Chondrocyte (in vitro differentiated cells): Measurements from ENCODE around the gene CSTF2. TPM values are rescaled to one million over a fixed set of nuclear protein-coding genes. Genes with fewer than 3 reads are reported as not detected.

Experiments used
- DNase-seq: peaks from one replicate; pipeline ENCODE4 v3.0.0; 2021; ENCODE audit warnings: mixed read lengths, low spot score
- H3K27ac Mint-ChIP-seq: one replicate; pipeline ENCODE4 v1.8.0; 2021; ENCODE audit warnings: mild to moderate bottlenecking, moderate library complexity, mixed read lengths; ENCODE audit not compliant: unreplicated experiment
- H3K27me3 Mint-ChIP-seq: 2 replicates; pipeline ENCODE4 v1.8.0; 2021; ENCODE audit warnings: low read depth, mixed read lengths
- H3K36me3 Mint-ChIP-seq: 2 replicates; pipeline ENCODE4 v1.8.0; 2021; ENCODE audit warnings: low read depth, mixed read lengths
- H3K4me1 Mint-ChIP-seq: 2 replicates; pipeline ENCODE4 v1.8.0; 2021; ENCODE audit warnings: low read depth, mild to moderate bottlenecking, mixed read lengths
- H3K4me3 Mint-ChIP-seq: one replicate; pipeline ENCODE4 v1.8.0; 2021; ENCODE audit warnings: mild to moderate bottlenecking, moderate library complexity, mixed read lengths; ENCODE audit not compliant: unreplicated experiment
- H3K9me3 Mint-ChIP-seq: 2 replicates; pipeline ENCODE4 v1.8.0; 2021; ENCODE audit warnings: low read depth, mixed read lengths
- total RNA-seq: library from RNA; stranded (reverse); gene quantifications from 3 replicates; pipeline ENCODE4 v1.2.1, GENCODE V29; 2021
- TF ChIP-seq, protein P1 (sequence below): fragments of 200-600 bp; sonication (generic); IDR thresholded peaks from 2 replicates; pipeline ENCODE4 v1.5.0; 2021; ENCODE audit warnings: antibody characterized with exemption, mild to moderate bottlenecking, moderate library complexity

CSTF2 gene
- total RNA-seq, 1 donor from 2014 or later = 13.5 TPM

DNA sequence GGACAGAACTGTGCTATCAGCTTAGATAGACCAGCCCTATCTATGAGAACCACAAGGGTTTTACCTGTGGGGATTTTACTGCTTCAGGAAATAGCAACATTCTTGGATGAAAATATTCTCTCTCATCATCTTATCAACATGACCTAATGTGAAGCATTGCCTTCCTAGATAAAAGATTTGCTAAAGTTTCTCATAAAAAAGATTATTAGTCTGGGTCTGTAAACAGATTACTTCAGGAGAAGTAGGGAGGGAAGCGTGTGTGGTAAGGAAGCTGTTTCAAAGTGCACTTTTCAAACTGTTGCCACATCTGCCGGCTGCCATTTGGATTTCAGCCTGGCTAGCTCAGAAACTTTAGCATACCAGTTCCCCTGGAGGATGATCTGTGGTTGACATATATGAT lies 54.1 kb downstream of the CSTF2 start, which contains the start of gene NOX1:
NOX1 (minus strand) TSS at position 35 of the 400 bp plus-strand sequence. CDS start 220 bp downstream, outside the sequence.
- H3K27ac Mint-ChIP-seq = no peak within 1 kb of the TSS
- H3K36me3 Mint-ChIP-seq = no peaks in the 10 kb centered on the region
- no peaks in the 10 kb centered on the region for H3K27me3 Mint-ChIP-seq
- TF ChIP-seq, protein P1, sequence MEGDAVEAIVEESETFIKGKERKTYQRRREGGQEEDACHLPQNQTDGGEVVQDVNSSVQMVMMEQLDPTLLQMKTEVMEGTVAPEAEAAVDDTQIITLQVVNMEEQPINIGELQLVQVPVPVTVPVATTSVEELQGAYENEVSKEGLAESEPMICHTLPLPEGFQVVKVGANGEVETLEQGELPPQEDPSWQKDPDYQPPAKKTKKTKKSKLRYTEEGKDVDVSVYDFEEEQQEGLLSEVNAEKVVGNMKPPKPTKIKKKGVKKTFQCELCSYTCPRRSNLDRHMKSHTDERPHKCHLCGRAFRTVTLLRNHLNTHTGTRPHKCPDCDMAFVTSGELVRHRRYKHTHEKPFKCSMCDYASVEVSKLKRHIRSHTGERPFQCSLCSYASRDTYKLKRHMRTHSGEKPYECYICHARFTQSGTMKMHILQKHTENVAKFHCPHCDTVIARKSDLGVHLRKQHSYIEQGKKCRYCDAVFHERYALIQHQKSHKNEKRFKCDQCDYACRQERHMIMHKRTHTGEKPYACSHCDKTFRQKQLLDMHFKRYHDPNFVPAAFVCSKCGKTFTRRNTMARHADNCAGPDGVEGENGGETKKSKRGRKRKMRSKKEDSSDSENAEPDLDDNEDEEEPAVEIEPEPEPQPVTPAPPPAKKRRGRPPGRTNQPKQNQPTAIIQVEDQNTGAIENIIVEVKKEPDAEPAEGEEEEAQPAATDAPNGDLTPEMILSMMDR = no peak
- peaks cover 8% of the 10 kb centered on the region for H3K9me3 Mint-ChIP-seq
- DNase-seq = no peak
- H3K4me3 Mint-ChIP-seq = no peak within 1 kb of the TSS
- H3K4me1 Mint-ChIP-seq = peaks cover 9% of the 10 kb centered on the region

GRCh38 chrX:100880368-100880767 lies 60.2 kb downstream of the CSTF2 start:
- peaks cover 12% of the 10 kb centered on the region for H3K9me3 Mint-ChIP-seq
- no peaks in the 10 kb centered on the region for H3K27me3 Mint-ChIP-seq
- TF ChIP-seq, protein P1 = no peak
- H3K36me3 Mint-ChIP-seq = no peaks in the 10 kb centered on the region
- H3K27ac Mint-ChIP-seq = no peak overlapping the region
- no peak for DNase-seq
- H3K4me1 Mint-ChIP-seq = no peaks in the 10 kb centered on the region
- H3K4me3 Mint-ChIP-seq = no peak overlapping the region

DNA sequence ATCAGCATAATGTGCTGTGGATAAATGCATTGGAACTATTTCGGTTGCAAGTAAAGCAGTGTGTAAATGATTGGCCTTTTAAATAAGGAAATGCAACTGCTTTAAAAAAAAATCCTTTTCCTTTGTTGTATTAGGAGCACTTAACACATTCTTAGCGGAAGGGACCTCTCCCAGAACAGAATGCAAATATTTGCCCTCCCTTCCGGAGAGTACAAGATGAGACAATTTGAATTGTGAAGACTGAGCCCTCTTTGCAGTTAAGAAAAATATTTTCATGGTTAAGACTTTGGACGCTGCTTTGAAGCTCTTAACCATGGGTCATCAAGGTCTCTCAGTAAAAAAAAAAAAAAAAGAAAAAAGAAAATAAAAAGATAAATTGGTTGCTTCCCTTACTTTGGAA lies 63.5 kb downstream of the CSTF2 start:
- Mint-ChIP-seq H3K4me1 (no peaks in the 10 kb centered on the region), H3K36me3 (no peaks in the 10 kb centered on the region), H3K27me3 (no peaks in the 10 kb centered on the region), H3K9me3 (peaks cover 7% of the 10 kb centered on the region), H3K4me3 (no peak overlapping the region), H3K27ac (no peak overlapping the region)
- TF ChIP-seq, protein P1 = no peak
- no peak for DNase-seq

Other genes starting within 250 kb of the CSTF2 start
- gene TNMD, start 235.5 kb upstream of the CSTF2 start, total RNA-seq = 1.5 to 1.9 TPM in 2 of 3 replicates, not detected in the other
- gene TSPAN6, start 183.6 kb upstream of the CSTF2 start, total RNA-seq = 17.8 to 23.0 TPM (median 18.6 TPM) in 3 replicates
- gene SRPX2, start 176.2 kb upstream of the CSTF2 start, total RNA-seq = 10.0 to 21.1 TPM (median 10.8 TPM) in 3 replicates
- 5.3 to 10.8 TPM (median 5.9 TPM) in 3 replicates for gene SYTL4, start 88.3 kb upstream of the CSTF2 start, total RNA-seq
- gene NOX1, start 54.0 kb downstream of the CSTF2 start, total RNA-seq = not detected in 3 replicates
- 0.15 TPM in 1 of 3 replicates, not detected in the others for gene XKRX, start 108.5 kb downstream of the CSTF2 start, total RNA-seq
- not detected in 3 replicates for gene ARL13A, start 149.3 kb downstream of the CSTF2 start, total RNA-seq
- 9.5 to 13.1 TPM (median 9.9 TPM) in 3 replicates for gene TRMT2B, start 231.7 kb downstream of the CSTF2 start, total RNA-seq